GM18520 (cell line): ENCODE results near the gene ADAMTS14.
"Not testable (repeated sequence)": the region's sequence is repeated elsewhere in the genome, so short reads cannot be mapped to it uniquely, and the experiment has no call there.

Experiments
- ATAC-seq: cut with Tn5 transposase; IDR thresholded peaks from one replicate; pipeline ENCODE4 v1.9.1; 2021; ENCODE audit not compliant: unreplicated experiment

ADAMTS14 gene

DNA sequence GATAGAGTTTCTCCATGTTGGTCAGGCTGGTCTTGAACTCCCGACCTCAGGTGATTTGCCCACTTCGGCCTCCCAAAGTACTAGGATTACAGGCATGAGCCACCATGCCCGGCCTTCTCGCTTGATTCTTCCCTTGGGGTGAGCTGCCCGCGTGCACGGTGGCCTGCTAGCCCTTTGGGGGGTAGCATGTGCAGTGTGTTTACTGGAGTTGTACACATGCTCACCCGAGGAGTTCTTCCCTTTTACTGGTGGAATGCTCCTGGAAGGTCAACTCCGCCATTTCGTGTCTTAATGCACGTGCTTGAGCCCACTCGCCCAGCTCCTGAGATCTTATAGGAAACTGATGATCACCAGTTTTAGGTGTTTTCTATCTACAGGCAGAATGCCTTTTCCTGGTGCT is 17.0 kb upstream of the ADAMTS14 start:
- ATAC-seq = no peak

DNA sequence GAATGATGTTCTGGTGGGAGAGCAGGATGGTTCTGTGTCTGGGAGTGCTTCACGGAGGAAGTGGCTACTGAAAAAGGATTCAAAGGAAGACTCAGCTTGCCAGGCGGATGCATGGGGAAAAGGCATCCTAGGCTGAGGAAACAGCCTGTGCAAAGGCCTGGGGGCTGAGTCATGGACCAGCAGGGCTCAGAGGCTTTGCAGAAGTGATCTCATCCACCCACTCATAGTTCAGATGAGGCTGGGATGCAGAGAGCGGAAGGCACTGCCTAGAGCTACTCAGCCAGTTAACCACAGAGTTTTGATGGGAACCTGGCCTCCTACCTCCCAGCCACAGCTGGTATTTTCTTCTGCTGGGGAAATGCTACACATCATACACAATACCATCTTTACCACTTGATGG is 15.8 kb upstream of the ADAMTS14 start:
- ATAC-seq = peak; percentile 81

DNA sequence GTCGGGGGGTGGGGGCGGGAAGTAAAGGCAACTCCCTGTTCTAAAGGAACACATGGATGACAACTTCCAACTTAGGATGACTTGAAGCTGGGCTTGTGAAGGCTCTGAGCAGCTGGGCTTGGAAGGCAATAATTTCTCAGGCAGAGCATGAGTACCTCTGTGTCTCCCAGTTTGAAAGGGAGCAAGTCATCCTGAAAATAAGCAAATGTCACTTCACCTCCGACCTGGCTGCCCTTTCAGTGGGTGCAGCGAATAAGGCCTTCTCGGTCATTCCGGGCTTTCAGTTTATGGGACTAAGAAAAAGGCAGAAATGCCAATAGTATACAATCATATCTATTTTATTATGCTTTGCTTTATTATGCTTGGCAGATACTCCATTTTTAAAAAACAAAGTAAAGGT is 15.3 kb upstream of the ADAMTS14 start:
- ATAC-seq = no peak

DNA sequence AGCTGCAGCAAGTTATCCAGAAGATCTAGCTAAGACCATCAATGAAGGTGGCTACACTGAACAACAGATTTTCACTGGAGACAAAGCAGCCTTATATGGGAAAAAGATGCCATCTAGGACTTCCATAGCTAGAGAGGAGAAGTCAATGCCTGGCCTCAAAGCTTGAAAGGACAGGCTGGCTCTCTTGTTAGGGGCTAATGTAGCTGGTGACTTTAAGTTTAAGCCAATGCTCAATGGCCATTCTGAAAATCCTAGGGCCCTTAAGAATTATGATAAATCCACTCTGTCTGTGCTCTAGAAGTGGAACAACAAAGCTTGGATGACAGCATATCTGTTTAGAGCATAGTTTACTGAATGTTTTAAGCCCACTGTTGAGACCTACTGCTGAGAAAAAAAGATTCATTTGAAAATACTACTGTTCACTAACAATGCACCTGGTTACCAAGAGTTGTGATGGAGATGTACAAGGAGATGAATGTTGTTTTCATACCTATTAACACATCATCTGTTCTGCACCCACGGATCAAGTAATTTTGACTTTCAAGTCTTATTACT is 13.6 kb upstream of the ADAMTS14 start:
- ATAC-seq = no peak

DNA sequence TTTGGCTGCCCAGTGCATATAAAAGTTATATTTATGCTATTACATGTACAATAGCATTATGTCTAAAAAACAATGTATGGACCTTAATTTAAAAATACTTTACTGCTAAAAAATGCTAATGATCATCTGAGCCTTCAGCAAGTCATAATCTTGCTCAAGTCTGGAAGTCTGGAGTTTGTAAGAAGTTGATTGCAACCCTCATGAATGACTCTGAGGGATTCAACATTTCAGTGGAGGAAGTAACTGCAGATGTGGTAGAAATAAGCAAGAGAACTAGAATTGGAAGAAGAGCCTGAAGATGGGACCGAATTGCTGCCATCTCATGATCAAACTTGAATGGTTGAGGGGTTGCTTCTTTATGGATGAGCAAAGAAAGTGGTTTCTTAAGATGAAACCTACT is 13.0 kb upstream of the ADAMTS14 start:
- ATAC-seq = no peak

DNA sequence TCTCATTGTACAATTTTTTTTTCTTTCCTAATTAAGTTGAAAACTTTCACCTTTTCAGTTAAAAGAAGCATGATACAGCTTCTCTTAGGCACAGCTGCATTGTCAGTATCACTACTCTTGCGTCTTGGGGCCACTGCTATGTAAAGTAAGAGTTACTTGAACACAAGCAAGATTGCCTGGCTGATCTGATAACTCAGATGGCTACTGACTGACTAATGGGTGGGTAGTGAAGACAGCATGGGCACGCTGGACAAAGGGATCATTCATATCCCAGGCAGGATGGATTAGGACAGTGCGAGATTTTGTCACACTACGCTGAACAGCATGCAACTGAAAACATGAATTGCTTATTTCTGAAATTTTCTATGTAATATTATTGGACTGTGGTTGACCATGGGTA is 11.6 kb upstream of the ADAMTS14 start:
- no peak for ATAC-seq

DNA sequence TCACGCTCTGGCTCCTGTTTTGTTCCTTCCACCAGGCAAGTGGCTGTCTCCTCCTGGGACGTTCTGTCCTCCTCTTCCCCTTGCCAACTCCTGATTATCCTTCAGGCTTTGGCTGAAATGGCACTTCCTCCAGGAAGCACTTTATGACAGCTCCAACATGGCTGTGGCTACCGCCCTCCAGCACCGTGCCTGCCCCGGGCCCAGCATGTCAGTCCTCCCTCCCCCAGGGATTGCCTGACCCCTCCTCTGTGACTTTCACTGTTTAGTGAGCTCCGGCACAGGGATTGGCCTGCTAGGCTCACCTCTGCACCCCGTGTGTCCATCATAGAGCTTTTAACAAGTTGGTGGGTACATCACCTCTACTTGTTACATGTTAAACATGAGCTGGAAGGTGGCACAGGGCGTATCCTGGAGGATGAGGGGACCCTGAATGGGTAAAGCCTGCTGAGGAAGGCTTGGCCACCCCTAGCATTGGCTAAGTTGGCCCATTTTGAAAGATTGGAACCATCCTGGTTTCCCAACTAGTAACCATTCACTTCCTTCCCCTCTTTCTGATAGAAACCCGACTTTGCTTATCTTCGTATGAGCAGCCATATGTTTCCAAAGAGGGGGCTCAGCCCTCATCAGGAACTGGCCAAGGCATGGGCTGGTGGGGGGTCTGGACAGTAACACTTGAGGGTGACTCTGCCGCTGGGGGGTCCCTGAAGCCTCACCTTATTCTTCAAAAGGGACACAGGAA is 10.5 kb upstream of the ADAMTS14 start:
- no peak for ATAC-seq

DNA sequence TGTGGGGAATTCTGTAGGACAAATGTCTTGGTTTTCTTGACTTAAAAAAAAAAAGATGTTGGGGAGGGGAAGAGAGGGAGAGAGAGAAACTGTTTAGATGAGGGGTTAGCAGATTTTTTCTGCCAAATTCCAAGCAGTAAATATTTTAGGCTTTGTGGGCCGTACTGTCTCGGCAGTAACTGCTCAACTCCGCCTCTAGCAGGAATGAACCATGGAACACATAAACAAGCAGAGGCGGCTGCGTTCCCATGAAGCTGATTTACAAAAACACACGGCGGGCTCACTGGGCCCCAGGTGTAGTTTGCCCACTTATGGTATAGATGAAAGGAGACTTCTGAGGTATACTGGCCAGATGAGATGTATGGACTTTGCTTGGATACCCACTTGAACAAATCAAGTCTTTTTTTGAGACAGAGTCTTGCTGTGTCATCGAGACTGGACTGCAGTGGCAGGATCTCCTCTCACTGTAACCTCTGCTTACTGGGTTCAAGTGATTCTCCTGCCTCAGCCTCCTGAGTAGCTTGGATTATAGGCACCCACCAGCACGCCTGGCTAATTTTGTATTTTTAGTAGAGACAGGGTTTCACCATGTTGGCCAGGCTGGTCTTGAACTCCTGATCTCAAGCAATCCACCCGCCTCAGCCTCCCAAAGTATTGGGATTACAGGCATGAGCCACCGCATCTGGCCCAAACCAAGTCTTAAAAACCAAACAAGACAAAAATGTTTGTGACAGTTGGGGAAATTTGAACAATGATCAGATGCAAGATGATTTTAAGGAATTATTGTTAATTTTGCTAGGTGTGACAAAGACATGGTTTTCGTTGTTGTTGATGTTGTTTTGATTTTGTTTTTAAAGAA is 9.7 kb upstream of the ADAMTS14 start:
- no peak for ATAC-seq

DNA sequence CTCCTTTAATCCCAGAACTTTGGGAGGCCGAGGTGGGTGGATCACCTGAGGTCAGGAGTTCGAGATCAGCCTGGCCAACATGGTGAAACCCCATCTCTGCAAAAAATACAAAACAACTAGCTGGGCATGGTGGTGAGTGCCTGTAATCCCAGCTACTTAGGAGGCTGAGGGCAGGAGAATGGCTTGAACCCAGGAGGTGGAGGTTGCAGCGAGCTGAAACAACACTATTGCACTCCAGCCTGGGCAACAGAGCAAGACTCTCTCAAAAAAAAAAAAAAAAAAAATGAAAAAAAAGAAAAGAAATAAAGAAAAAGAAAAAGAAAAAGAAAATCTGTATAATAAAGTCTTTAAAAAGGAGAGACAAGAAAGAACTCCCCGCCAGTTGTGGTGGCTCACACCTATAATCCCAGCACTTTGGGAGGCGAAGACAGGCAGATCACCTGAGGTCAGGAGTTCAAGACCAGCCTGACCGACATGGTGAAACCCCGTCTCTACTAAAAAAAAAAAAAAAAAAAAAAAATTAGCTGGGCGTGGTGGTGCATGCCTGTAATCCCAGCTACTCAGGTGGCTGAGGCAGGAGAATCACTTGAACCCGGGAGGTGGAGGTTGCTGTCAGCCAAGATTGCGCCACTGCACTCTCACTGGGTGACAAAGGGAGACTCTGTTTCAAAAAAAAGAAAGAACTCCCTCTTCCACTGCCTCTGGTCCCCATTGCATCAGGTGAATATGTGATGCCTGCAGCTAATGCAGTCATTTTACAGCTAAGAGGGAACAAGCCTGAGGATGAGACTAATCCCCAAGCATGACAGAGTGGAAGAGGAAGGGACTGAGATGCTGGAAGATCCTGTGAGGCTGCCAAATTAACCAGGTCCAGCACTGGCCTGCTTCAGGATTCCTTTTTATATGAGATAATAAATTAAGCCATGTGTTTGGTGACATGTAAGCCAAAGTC is 8.6 kb upstream of the ADAMTS14 start:
- not testable (repeated sequence) for ATAC-seq

DNA sequence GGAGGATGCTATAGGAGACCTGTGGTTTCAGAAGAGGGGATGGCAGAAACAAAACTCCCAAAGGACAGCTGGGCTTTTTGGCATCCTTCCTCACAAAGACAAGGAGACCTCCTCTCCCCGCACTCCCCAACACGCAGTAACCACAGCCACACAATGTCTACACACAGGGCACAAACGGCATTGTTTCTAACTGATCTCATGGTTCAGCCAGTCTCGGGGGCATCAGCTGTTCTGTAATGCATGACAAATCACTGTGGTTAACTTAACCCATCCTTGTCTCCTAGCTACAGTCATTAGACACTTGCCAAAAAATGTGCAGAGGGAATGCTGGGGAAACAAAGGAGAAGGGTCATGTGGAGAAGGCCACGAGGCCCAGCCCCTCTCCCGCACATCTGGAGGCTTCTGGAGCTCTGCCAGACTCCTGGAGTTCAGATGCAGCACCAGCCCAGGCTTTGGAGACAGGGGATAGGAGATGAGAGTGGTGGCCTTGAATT is 7.6 kb upstream of the ADAMTS14 start:
- no peak for ATAC-seq

DNA sequence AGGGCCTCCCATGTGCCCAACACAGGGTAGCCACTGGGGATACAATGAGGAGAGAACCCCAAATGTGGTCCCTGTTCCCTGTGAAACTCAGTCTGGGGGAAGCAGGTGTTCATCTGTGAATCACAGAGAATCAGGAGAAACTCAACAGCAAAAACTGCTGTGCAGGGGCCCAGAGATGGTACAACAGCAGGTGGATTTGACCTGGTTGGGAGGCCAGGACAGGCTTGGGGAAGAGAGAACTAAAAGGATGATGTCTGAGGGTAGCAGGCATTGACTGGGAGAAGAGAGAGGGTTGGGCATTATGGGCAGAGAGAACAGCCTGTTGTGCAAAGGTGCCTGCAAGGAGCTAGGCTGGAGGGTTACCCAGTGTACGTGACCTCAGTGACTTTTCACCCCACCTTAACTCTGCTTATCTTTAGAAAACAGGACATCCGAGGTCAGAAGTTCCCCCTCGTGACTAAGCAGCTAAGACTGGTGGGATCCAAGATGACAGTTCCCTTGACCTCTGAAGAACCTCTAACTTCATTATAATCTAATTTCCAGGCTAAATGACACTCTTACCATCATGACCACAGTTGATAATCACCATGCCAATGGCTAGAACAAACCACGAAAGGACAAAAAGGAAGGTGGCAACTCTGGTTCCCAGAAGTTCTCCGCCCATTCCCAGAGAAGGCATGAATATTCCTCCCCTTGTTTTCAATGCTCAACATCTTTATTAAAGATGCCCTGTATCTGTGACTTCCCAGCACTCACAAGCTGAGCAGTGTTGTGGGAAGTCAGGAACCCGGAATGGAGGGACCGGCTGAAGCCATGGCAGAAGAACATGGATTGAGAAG is 5.1 kb upstream of the ADAMTS14 start:
- ATAC-seq = no peak

DNA sequence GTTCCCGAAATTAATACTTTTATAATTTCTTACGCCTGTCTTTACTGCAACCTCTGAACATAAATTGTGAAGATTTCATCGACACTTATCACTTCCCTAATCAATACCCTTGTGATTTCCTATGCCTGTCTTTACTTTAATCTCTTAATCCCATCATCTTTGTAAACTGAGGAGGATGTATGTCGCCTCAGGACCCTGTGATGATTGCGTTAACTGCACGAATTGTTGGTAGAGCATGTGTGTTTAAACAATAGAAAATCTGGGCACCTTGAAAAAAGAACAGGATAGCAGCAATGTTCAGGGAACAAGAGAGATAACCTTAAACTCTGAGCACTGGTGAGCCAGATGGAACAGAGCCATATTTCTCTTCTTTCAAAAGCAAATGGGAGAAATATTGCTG is 4.5 kb upstream of the ADAMTS14 start:
- not testable (repeated sequence) for ATAC-seq

DNA sequence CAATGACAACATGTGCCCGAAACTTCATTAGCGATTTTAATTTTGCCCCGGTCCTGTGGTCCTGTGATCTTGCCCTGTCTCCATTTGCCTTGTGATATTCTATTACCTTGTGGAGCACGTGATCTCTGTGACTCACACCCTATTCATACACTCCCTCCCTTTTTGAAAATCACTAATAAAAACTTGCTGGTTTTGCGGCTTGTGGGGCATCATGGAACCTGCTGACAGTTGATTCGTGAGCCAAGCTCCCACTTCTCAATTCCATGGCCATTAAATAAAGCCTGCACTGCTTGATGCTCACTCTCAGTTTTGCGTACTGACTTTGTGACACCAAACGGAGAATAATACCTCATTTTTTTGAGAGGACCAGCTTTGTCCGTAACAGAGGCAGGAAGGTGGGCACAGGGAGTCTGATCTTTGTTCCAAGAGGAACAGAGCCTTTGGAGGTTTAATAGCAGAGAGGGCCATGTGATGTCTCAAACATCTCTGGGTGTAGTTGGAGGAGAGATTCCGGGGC is 3.8 kb upstream of the ADAMTS14 start:
- ATAC-seq = no peak

DNA sequence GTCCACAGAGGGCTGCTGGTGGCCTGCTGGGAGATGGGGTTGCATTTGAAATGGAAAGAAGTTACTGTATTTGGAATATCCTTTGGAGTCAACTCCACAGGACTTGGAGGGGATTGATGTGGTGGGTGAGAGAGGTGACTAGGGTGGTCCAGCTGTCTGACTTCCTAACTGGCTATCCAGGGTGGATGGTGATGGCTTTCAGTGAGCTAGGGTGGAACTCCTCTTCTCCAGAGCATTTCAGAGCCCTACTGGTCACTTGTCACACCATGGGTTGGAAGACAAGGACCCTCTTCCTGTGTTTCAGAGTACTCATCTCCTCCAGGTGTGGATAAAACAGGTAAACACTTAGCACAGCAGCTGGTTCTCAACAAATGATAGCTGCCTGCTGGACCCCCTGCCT is 3.3 kb upstream of the ADAMTS14 start:
- no peak for ATAC-seq

DNA sequence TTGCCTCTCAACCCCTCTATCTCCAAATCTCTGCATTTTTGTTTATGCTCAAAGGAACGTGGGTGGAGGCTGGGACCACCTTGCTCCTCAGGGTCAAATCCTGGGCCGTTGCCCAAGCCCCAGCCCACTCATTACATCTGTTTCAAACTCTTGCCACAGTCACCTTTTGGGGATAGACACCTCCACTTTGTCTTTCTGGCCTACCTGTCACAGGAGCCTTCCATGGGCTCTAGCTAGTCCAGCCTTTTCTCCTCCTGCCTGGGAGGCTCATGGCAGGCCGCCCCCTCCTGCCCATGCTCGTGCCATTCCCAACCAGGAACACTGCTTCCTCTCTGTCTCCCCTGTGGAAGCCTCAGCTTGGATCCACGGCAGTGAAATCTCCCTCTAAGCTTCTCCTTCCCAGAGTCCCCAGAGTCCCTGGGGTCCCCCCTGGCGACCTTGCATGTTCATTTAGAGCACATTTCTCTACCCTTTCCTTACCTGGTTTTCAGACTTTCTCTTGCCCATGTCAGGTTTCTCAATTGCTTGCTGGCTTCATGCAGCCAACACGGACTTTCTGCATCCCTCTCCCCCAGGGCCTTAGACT is 2.5 kb upstream of the ADAMTS14 start:
- no peak for ATAC-seq

DNA sequence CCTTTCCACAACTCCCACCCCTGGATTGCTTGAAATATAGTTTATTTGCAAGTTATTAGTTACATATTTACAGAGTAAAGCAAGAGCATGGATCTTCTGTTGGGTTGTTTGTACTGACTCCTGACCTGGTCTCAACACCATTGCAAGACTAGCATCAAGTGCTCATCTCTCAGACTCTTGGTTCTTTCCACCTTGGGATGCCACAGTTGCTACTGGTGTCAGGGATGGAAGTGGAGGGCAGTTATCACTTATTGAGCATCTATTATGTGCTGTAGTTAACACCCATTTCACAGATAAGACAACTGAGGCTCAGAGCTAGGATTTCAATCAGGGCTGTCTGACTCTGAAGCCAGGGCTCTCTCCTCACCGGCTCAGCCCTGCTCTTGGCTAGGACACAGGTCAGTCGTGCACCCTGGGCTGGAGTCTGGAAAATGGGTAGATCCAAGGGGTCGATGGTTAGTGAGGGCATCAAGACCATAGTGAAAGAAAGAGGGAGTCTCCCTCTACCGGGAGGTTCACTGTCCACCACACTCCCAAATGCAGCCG is 614 bp upstream of the ADAMTS14 start:
- no peak for ATAC-seq

DNA sequence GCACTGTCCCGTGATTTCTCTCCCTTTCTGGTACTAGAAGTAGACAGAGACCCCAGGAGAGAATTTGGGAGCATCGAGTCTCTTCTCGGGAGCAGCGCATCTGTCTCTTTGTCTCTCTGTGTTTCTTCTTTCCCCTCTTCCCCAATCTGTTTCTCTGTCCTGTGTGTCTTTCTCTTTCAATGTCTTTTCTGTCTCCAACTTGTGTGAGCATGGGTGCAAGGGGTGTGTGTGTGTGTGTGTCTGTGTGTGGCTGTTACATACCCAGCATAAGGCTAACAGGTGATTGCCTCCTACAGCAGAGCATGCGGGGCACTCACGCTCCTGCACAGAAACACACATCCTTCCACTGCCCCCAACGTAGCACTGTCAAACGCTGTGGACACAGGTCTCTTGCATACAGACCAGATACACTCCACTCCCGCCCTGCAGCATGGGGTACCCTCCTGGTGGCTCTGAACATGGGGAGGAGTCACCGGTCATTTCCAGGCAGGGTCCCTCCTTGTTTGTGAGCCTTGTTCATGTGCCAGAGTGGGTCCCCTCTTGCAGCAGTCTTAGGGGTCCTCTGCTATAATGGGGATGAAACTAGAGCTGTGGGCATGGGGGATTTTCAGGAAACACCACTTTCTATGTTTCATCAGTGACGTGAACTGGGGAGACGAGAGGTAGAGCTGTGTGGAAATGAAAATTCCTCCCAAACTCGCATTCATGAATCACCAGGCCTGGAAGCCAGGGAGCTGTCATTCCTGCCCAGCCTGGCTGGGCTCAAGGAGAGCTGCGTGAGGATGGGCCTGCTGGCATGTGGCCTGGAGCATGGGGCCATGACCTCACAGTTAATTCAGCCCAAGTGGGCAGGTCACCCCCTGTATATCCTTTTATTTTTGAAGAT is 980 bp downstream of the ADAMTS14 start:
- ATAC-seq = no peak

DNA sequence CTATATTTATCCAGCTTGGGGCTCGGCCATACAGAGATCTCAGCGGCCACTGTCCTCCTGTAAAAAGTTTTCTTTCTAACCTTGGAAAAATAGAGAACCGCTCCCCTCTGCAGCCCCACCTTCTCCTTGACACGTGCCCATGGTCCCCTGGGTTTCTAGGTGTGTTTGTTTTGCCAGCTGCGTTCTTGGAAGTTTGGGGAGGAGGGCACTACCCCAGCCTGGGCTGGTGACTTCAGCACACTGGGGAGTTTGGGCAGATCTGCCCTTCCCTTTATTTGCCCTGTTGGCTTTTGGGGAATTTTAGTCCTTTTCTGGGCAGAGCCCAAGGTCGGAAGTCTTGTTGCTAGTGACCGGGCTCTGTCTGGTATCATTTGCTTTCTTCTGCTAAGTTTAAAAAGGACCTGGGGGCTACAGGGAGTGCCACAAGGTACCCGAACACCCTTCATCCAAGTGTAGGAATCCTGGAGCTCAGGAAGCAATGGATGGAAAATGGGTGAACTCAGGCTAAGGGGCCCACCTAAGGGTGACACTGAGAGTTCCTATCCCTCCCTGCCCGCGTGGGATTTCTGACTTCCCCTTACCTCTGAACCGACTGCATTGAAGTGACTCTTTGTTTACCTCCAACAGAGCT is 1.7 kb downstream of the ADAMTS14 start:
- no peak for ATAC-seq
